Peyer's patch (tissue), 4 donors: Measurements from ENCODE around the gene THOC1.

Experiments
- CTCF ChIP-seq, 6 experiments: fragments of 450-650 bp in 4 of 6; fragments of 200-600 bp in 2 of 6; sonication (generic) in 1 of 6; IDR thresholded peaks; one replicate each; pipeline ENCODE4 v1.5.1; 2017 to 2019; ENCODE audit warnings: antibody characterized with exemption in 6 of 6, mild to moderate bottlenecking in 3 of 6, moderate library complexity in 1 of 6
- POLR2A ChIP-seq, 2 donors: fragments of 450-650 bp; IDR thresholded peaks; one replicate each; pipeline ENCODE4 v1.5.1; 2017; ENCODE audit warnings: antibody characterized with exemption in 2 of 2, mild to moderate bottlenecking in 2 of 2, moderate library complexity in 2 of 2

- TF ChIP-seq POLR2A (IDR thresholded peaks at IDR 0.05): no peak
- no peak for TF ChIP-seq CTCF (IDR thresholded peaks at IDR 0.05)
Observed at GRCh38 chr18:240175-240574, 27.7 kb downstream of the THOC1 start.
